ENCODE results near the gene NCOA7.

The NCOA7 gene

GRCh38 chr6:125919618-125920017, 128.9 kb downstream of the NCOA7 start:
- TF ChIP-seq FOXP2 (optimal IDR thresholded peaks at IDR 0.05; ENCODE audit: control extremely low read depth, extremely low read length, insufficient read depth) (no peak), EZH2 (IDR thresholded peaks at IDR 0.05) (no peak), POLR2AphosphoS5 (IDR thresholded peaks at IDR 0.05; ENCODE audit: borderline replicate concordance, low read depth, low read length) (no peak)
- no peak for DNase-seq (ENCODE audit: low read depth, low spot score)
- H3K36me3 ChIP-seq (ENCODE audit: insufficient read depth, low read length) = peaks cover 9% of the 10 kb centered on the region
- H3K9ac ChIP-seq (ENCODE audit: insufficient read length) = no peak overlapping the region
- no peaks in the 10 kb centered on the region for H3K9me3 ChIP-seq (ENCODE audit: low read depth, low read length)
- H3K27ac ChIP-seq = peak overlapping the region; percentile 65; the same call in 1 of the 2 replicates
- peak overlapping the region; percentile 63 for H3K4me3 ChIP-seq

- no peak overlapping the region for H3K9ac ChIP-seq (ENCODE audit: insufficient read length)
- H3K36me3 ChIP-seq (ENCODE audit: insufficient read depth, low read length) = peaks cover 9% of the 10 kb centered on the region
- TF ChIP-seq POLR2AphosphoS5 (IDR thresholded peaks at IDR 0.05; ENCODE audit: borderline replicate concordance, low read depth, low read length) = no peak
- TF ChIP-seq EZH2 (IDR thresholded peaks at IDR 0.05) = no peak
- TF ChIP-seq FOXP2 (optimal IDR thresholded peaks at IDR 0.05; ENCODE audit: control extremely low read depth, extremely low read length, insufficient read depth) = no peak
- no peaks in the 10 kb centered on the region for H3K9me3 ChIP-seq (ENCODE audit: low read depth, low read length)
- DNase-seq (ENCODE audit: low read depth, low spot score) = no peak
- no peak overlapping the region for H3K27ac ChIP-seq
- no peak overlapping the region for H3K4me3 ChIP-seq
These were observed 131.6 kb downstream of the NCOA7 start for GRCh38 chr6:125922322-125922860.

DNA sequence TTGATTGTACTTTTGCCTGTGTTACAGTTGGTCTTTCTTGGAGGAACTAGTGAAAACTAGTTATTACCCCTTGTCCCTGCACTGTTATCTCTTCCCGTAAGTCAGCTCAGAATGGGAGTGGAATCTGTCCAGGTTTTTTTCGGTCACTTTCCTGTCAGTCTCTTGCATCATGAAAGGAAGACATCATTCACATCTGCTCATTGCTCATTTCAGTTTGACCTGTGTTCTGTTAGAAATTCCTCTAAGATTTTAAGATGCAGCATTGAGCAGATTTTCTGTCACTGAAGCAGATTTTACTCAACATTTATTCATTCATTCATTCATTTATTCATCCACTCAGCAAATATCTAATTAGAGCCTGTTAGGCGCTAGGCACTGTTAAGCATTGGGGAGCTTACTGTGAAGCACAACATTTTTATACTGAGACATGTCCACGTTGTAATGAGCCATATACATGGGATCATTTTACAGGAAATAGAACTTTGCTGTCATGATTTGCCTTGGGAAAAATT, 132.7 kb downstream of the NCOA7 start:
- peak overlapping the region; percentile 56 for H3K9ac ChIP-seq (ENCODE audit: insufficient read length)
- peak overlapping the region; percentile 94 for H3K27ac ChIP-seq
- DNase-seq (ENCODE audit: low read depth, low spot score) = no peak
- H3K36me3 ChIP-seq (ENCODE audit: insufficient read depth, low read length) = peaks cover 19% of the 10 kb centered on the region
- TF ChIP-seq EZH2 (IDR thresholded peaks at IDR 0.05) (no peak), POLR2AphosphoS5 (IDR thresholded peaks at IDR 0.05; ENCODE audit: borderline replicate concordance, low read depth, low read length) (no peak), FOXP2 (optimal IDR thresholded peaks at IDR 0.05; ENCODE audit: control extremely low read depth, extremely low read length, insufficient read depth) (no peak)
- peak overlapping the region; percentile 49; the same call in 1 of the 2 replicates for H3K4me3 ChIP-seq
- H3K9me3 ChIP-seq (ENCODE audit: low read depth, low read length) = no peaks in the 10 kb centered on the region

- no peak for TF ChIP-seq EZH2 (IDR thresholded peaks at IDR 0.05)
- TF ChIP-seq FOXP2 (optimal IDR thresholded peaks at IDR 0.05; ENCODE audit: control extremely low read depth, extremely low read length, insufficient read depth) = no peak
- TF ChIP-seq POLR2AphosphoS5 (IDR thresholded peaks at IDR 0.05; ENCODE audit: borderline replicate concordance, low read depth, low read length) = no peak; the same call in 1 of the 2 replicates
- peak overlapping the region; percentile 49 for H3K4me3 ChIP-seq
- no peaks in the 10 kb centered on the region for H3K9me3 ChIP-seq (ENCODE audit: low read depth, low read length)
- peak overlapping the region; percentile 56 for H3K9ac ChIP-seq (ENCODE audit: insufficient read length)
- peak overlapping the region; percentile 94 for H3K27ac ChIP-seq
- DNase-seq (ENCODE audit: low read depth, low spot score) = no peak
- H3K36me3 ChIP-seq (ENCODE audit: insufficient read depth, low read length) = peaks cover 24% of the 10 kb centered on the region
These were observed 133.4 kb downstream of the NCOA7 start for GRCh38 chr6:125924169-125924568.

DNA sequence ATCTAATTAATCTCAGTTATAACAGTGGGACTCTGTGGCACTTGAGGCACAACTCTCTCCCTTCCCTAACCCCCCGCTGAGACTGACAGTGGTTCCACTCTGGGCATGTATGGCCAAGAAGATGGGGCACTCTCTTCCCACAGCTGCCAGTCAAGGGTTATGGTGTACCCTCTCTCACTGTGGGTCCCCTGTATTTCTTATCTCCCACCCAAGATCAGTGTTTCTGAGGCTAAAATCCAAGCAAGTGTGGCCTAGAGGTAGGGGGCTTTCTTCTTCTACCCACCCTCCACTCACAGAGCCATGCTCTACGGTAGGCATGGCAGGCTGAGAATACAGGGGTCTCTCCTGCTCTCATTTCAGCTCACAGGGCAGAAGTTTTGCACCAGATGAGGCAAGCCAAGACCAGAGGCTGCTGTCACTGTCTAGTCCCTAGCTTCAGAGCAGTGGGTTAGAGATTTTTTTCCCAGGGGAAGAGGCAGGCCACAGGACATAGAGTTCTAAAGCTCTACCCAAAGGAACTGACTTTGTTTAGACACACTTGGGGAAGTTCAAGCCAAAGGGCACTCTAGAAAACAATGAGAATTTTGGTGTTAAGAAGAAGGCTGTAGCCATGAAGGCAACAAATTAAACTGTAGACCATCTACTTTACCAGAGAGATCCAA, 134.1 kb downstream of the NCOA7 start:
- Histone ChIP-seq H3K36me3 (ENCODE audit: insufficient read depth, low read length) (peaks cover 24% of the 10 kb centered on the region), H3K27ac (peak overlapping the region; percentile 94), H3K9ac (ENCODE audit: insufficient read length) (peak overlapping the region; percentile 34), H3K9me3 (ENCODE audit: low read depth, low read length) (no peaks in the 10 kb centered on the region), H3K4me3 (peak overlapping the region; percentile 49)
- no peak for DNase-seq (ENCODE audit: low read depth, low spot score)
- no peak for TF ChIP-seq FOXP2 (optimal IDR thresholded peaks at IDR 0.05; ENCODE audit: control extremely low read depth, extremely low read length, insufficient read depth)
- TF ChIP-seq EZH2 (IDR thresholded peaks at IDR 0.05) = no peak
- no peak for TF ChIP-seq POLR2AphosphoS5 (IDR thresholded peaks at IDR 0.05; ENCODE audit: borderline replicate concordance, low read depth, low read length)

- peaks cover 24% of the 10 kb centered on the region for H3K36me3 ChIP-seq (ENCODE audit: insufficient read depth, low read length)
- no peaks in the 10 kb centered on the region for H3K9me3 ChIP-seq (ENCODE audit: low read depth, low read length)
- H3K9ac ChIP-seq (ENCODE audit: insufficient read length) = no peak overlapping the region
- DNase-seq (ENCODE audit: low read depth, low spot score) = no peak
- no peak for TF ChIP-seq FOXP2 (optimal IDR thresholded peaks at IDR 0.05; ENCODE audit: control extremely low read depth, extremely low read length, insufficient read depth)
- no peak for TF ChIP-seq EZH2 (IDR thresholded peaks at IDR 0.05)
- TF ChIP-seq POLR2AphosphoS5 (IDR thresholded peaks at IDR 0.05; ENCODE audit: borderline replicate concordance, low read depth, low read length) = no peak
- no peak overlapping the region for H3K27ac ChIP-seq
- no peak overlapping the region for H3K4me3 ChIP-seq
These were observed 136.0 kb downstream of the NCOA7 start for GRCh38 chr6:125926711-125927110.

- no peak for TF ChIP-seq FOXP2 (optimal IDR thresholded peaks at IDR 0.05; ENCODE audit: control extremely low read depth, extremely low read length, insufficient read depth)
- no peak for TF ChIP-seq POLR2AphosphoS5 (IDR thresholded peaks at IDR 0.05; ENCODE audit: borderline replicate concordance, low read depth, low read length)
- no peak for TF ChIP-seq EZH2 (IDR thresholded peaks at IDR 0.05)
- H3K4me3 ChIP-seq = no peak overlapping the region
These were observed 137.0 kb downstream of the NCOA7 start for GRCh38 chr6:125927761-125928160.

GRCh38 chr6:125930765-125931418, 140.1 kb downstream of the NCOA7 start:
- TF ChIP-seq FOXP2 (optimal IDR thresholded peaks at IDR 0.05; ENCODE audit: control extremely low read depth, extremely low read length, insufficient read depth) (no peak), POLR2AphosphoS5 (IDR thresholded peaks at IDR 0.05; ENCODE audit: borderline replicate concordance, low read depth, low read length) (no peak), EZH2 (IDR thresholded peaks at IDR 0.05) (no peak)
- DNase-seq (ENCODE audit: low read depth, low spot score) = no peak
- Histone ChIP-seq H3K9me3 (ENCODE audit: low read depth, low read length) (no peaks in the 10 kb centered on the region), H3K4me3 (no peak overlapping the region), H3K27ac (no peak overlapping the region), H3K9ac (ENCODE audit: insufficient read length) (no peak overlapping the region), H3K36me3 (ENCODE audit: insufficient read depth, low read length) (peaks cover 15% of the 10 kb centered on the region)

More at GRCh38 chr6:125927761-125928160, 137.0 kb downstream of the NCOA7 start:
- H3K36me3 ChIP-seq (ENCODE audit: insufficient read depth, low read length) = peaks cover 20% of the 10 kb centered on the region
- no peak overlapping the region for H3K9ac ChIP-seq (ENCODE audit: insufficient read length)
- DNase-seq (ENCODE audit: low read depth, low spot score) = no peak
- no peaks in the 10 kb centered on the region for H3K9me3 ChIP-seq (ENCODE audit: low read depth, low read length)
- no peak overlapping the region for H3K27ac ChIP-seq

Measured in SK-N-MC (cell line).